ENCODE results near the gene MRGPRE. TPM values are rescaled to one million over a fixed set of nuclear protein-coding genes. Genes with fewer than 3 reads are reported as not detected.

MRGPRE gene
- total and polyA plus RNA-seq, 12 donors, result 0.21 to 2.5 (median 0.51) TPM; not detected in 3

GRCh38 chr11:3201677-3202181 is 30.5 kb downstream of the MRGPRE start:
- intact Hi-C loops (cut with DNase I), result no loop called here
- TF ChIP-seq CTCF (IDR thresholded peaks at IDR 0.05), result no peak
- no peaks in the 10 kb centered on the region for H3K9me3 ChIP-seq
- no peak overlapping the region for H3K27ac ChIP-seq
- peaks cover 3 to 26% (median 13%) of the 10 kb centered on the region in 9 donors for H3K4me1 ChIP-seq
- WGBS, 2 donors, result 72 to 75% methylated on average over 17 of the region's 17 CpGs
- DNase-seq, result no peak
- peaks cover 13 to 76% (median 57%) of the 10 kb centered on the region in 7 donors for H3K27me3 ChIP-seq
- ATAC-seq, result no peak
- H3K4me3 ChIP-seq, result no peak overlapping the region
- H3K36me3 ChIP-seq, result no peaks in the 10 kb centered on the region

- ATAC-seq, result no peak
- Histone ChIP-seq H3K27me3 (peaks cover 13 to 76% (median 57%) of the 10 kb centered on the region in 7 donors), H3K4me1 (peaks cover 3 to 26% (median 13%) of the 10 kb centered on the region in 9 donors), H3K36me3 (no peaks in the 10 kb centered on the region), H3K9me3 (no peaks in the 10 kb centered on the region), H3K27ac (no peak overlapping the region), H3K4me3 (no peak overlapping the region)
- no peak for TF ChIP-seq CTCF (IDR thresholded peaks at IDR 0.05)
- 73 to 82% methylated on average over 15 of the region's 15 CpGs for WGBS, 2 donors
- intact Hi-C loops (cut with DNase I), result no loop called here
- no peak for DNase-seq
Observed at GRCh38 chr11:3201112-3201581, 31.1 kb downstream of the MRGPRE start.

GRCh38 chr11:3200388-3201111 is 31.7 kb downstream of the MRGPRE start:
- Histone ChIP-seq H3K9me3 (no peaks in the 10 kb centered on the region), H3K4me1 (peaks cover 3 to 23% (median 10%) of the 10 kb centered on the region in 9 donors), H3K36me3 (no peaks in the 10 kb centered on the region), H3K27ac (no peak overlapping the region), H3K4me3 (no peak overlapping the region), H3K27me3 (peaks cover 13 to 76% (median 57%) of the 10 kb centered on the region in 7 donors)
- ATAC-seq (no peak), DNase-seq (no peak)
- TF ChIP-seq CTCF (IDR thresholded peaks at IDR 0.05), result no peak
- intact Hi-C loops (cut with DNase I), result no loop called here
- 70 to 77% methylated on average over 12 of the region's 12 CpGs for WGBS, 2 donors

GRCh38 chr11:3199537-3200295 is 32.5 kb downstream of the MRGPRE start:
- no peaks in the 10 kb centered on the region for H3K9me3 ChIP-seq
- H3K4me3 ChIP-seq, result no peak overlapping the region
- no peaks in the 10 kb centered on the region for H3K36me3 ChIP-seq
- no peak overlapping the region for H3K27ac ChIP-seq
- peaks cover 0 to 19% (median 9%) of the 10 kb centered on the region in 9 donors for H3K4me1 ChIP-seq
- 70 to 79% methylated on average over 19 of the region's 19 CpGs for WGBS, 2 donors
- no peak for ATAC-seq
- intact Hi-C loops (cut with DNase I), result loop anchor here in 1 of 10 donors (10.0 kb wide), 1 partner anchor 75 kb away; no protein-coding TSS in a partner anchor
- no peak for DNase-seq
- TF ChIP-seq CTCF (IDR thresholded peaks at IDR 0.05), result no peak
- peaks cover 13 to 75% (median 51%) of the 10 kb centered on the region in 7 donors for H3K27me3 ChIP-seq

Data from heart right ventricle (tissue), 16 donors.